ENCODE results near the gene CD74. TPM values are rescaled to one million over a fixed set of nuclear protein-coding genes. Genes with fewer than 3 reads are reported as not detected.

Gene CD74
- total RNA-seq, 1 donor from 2014 or later: 15.7 TPM

Other genes starting within 250 kb of the CD74 start
- gene CDX1, start 246.1 kb downstream of the CD74 start, total RNA-seq: 0.50 TPM in 1 of 2 replicates, not detected in the other
- not detected in 2 replicates for gene SLC6A7, start 222.8 kb downstream of the CD74 start, total RNA-seq
- gene CAMK2A, start 123.1 kb downstream of the CD74 start, total RNA-seq: 1.2 and 1.6 TPM in 2 replicates
- gene ARSI, start 110.0 kb downstream of the CD74 start, total RNA-seq: 21.4 and 23.0 TPM in 2 replicates
- 36.1 and 47.5 TPM in 2 replicates for gene TCOF1, start 55.2 kb downstream of the CD74 start, total RNA-seq
- 1,823 and 2,054 TPM in 2 replicates for gene RPS14, start 36.8 kb upstream of the CD74 start, total RNA-seq
- 293 and 321 TPM in 2 replicates for gene NDST1, start 95.2 kb upstream of the CD74 start, total RNA-seq
- 40.2 and 68.9 TPM in 2 replicates for gene SYNPO, start 227.8 kb upstream of the CD74 start, total RNA-seq
- 5.5 and 9.4 TPM in 2 replicates for gene MYOZ3, start 248.3 kb upstream of the CD74 start, total RNA-seq

Measured in astrocyte (in vitro differentiated cells and primary cell).